Osteocyte (in vitro differentiated cells): ENCODE measurements around the gene ANKRD13D. TPM values are rescaled to one million over a fixed set of nuclear protein-coding genes. Genes with fewer than 3 reads are reported as not detected.

ENCODE experiments used
- DNase-seq: peaks from one replicate; pipeline ENCODE4 v3.0.0; 2021; ENCODE audit warnings: mixed read lengths; ENCODE audit not compliant: unreplicated experiment; ENCODE audit errors: extremely low spot score
- H3K27ac Mint-ChIP-seq: one replicate; pipeline ENCODE4 v1.8.0; 2021; ENCODE audit warnings: mild to moderate bottlenecking, mixed read lengths; ENCODE audit not compliant: unreplicated experiment
- H3K27me3 Mint-ChIP-seq: one replicate; pipeline ENCODE4 v1.8.0; 2021; ENCODE audit warnings: mixed read lengths; ENCODE audit not compliant: unreplicated experiment
- H3K36me3 Mint-ChIP-seq: one replicate; pipeline ENCODE4 v1.8.0; 2021; ENCODE audit warnings: mixed read lengths; ENCODE audit not compliant: unreplicated experiment
- H3K4me1 Mint-ChIP-seq: one replicate; pipeline ENCODE4 v1.8.0; 2021; ENCODE audit warnings: mixed read lengths; ENCODE audit not compliant: unreplicated experiment
- H3K4me3 Mint-ChIP-seq: one replicate; pipeline ENCODE4 v1.8.0; 2021; ENCODE audit warnings: mild to moderate bottlenecking, moderate library complexity, mixed read lengths; ENCODE audit not compliant: unreplicated experiment
- H3K9me3 Mint-ChIP-seq: one replicate; pipeline ENCODE4 v1.8.0; 2021; ENCODE audit warnings: mixed read lengths; ENCODE audit not compliant: unreplicated experiment
- CTCF ChIP-seq: fragments of 200-600 bp; sonication (generic); IDR thresholded peaks from 2 replicates; pipeline ENCODE4 v1.5.0; 2021; ENCODE audit warnings: antibody characterized with exemption, mild to moderate bottlenecking, moderate library complexity
- total RNA-seq: library from RNA; stranded (reverse); gene quantifications from 2 replicates; pipeline ENCODE4 v1.2.1, GENCODE V29; 2021

ANKRD13D gene
- total RNA-seq, 1 donor from 2014 or later: 56.2 TPM

GRCh38 chr11:67272327-67273259 is 16.5 kb upstream of the ANKRD13D start:
- Mint-ChIP-seq H3K4me1 (peaks cover 71% of the 10 kb centered on the region), H3K27me3 (no peaks in the 10 kb centered on the region), H3K4me3 (no peak overlapping the region), H3K9me3 (no peaks in the 10 kb centered on the region), H3K36me3 (no peaks in the 10 kb centered on the region), H3K27ac (no peak overlapping the region)
- TF ChIP-seq CTCF: no peak
- DNase-seq: no peak

GRCh38 chr11:67273260-67273990 is 15.7 kb upstream of the ANKRD13D start:
- Mint-ChIP-seq H3K4me1 (peaks cover 68% of the 10 kb centered on the region), H3K27me3 (no peaks in the 10 kb centered on the region), H3K36me3 (no peaks in the 10 kb centered on the region), H3K9me3 (no peaks in the 10 kb centered on the region), H3K4me3 (no peak overlapping the region), H3K27ac (peak overlapping the region; percentile 64)
- TF ChIP-seq CTCF: no peak
- no peak for DNase-seq

GRCh38 chr11:67274768-67275605 is 14.1 kb upstream of the ANKRD13D start:
- TF ChIP-seq CTCF: no peak
- no peaks in the 10 kb centered on the region for H3K27me3 Mint-ChIP-seq
- H3K4me1 Mint-ChIP-seq: peaks cover 56% of the 10 kb centered on the region
- no peak overlapping the region for H3K27ac Mint-ChIP-seq
- peaks cover 6% of the 10 kb centered on the region for H3K36me3 Mint-ChIP-seq
- no peak overlapping the region for H3K4me3 Mint-ChIP-seq
- no peak for DNase-seq
- H3K9me3 Mint-ChIP-seq: no peaks in the 10 kb centered on the region

GRCh38 chr11:67275606-67276409 is 13.3 kb upstream of the ANKRD13D start:
- Mint-ChIP-seq H3K4me3 (no peak overlapping the region), H3K27ac (no peak overlapping the region)
- DNase-seq: no peak

More at GRCh38 chr11:67275606-67276409, 13.3 kb upstream of the ANKRD13D start:
- Mint-ChIP-seq H3K4me1 (peaks cover 48% of the 10 kb centered on the region), H3K36me3 (peaks cover 6% of the 10 kb centered on the region), H3K27me3 (no peaks in the 10 kb centered on the region), H3K9me3 (no peaks in the 10 kb centered on the region)
- no peak for TF ChIP-seq CTCF
